GM12865 (cell line): ENCODE data around the gene HSPG2.

Source experiments
- DNase-seq: peaks from one replicate; pipeline ENCODE4 v3.0.0; 2010; ENCODE audit warnings: low read depth
- H3K4me3 ChIP-seq: 2 replicates; pipeline ENCODE4 v1.5.1; 2011; ENCODE audit warnings: mild to moderate bottlenecking, low read depth, low read length, control low read depth
- TF ChIP-seq, protein P1 (sequence below): IDR thresholded peaks from 2 replicates; pipeline ENCODE4 v1.5.1; 2011; ENCODE audit warnings: low read length, control low read depth, low read depth, inconsistent platforms; ENCODE audit not compliant: insufficient read depth; ENCODE audit errors: missing control alignments

HSPG2 gene

DNA sequence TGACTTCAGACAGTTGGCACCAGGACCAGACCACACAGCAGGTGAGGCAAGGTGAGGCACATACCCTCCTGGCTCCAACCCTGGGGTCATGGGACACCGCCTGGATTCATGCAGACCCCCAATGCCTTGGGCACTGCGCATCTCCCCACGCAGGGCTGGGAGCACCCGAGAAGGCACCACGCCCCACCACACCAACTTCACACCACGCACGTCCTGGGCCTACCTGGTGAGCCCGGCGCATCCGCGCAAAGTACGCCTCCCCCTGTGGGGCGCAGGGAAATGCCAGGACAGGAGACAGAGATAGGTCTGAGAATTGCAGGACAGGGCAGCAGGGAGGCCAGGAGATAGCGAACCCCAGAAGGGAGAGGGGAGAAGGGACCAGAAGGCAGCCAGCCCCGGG, 66.5 kb downstream of the HSPG2 start:
- DNase-seq: no peak
- TF ChIP-seq, protein P1, sequence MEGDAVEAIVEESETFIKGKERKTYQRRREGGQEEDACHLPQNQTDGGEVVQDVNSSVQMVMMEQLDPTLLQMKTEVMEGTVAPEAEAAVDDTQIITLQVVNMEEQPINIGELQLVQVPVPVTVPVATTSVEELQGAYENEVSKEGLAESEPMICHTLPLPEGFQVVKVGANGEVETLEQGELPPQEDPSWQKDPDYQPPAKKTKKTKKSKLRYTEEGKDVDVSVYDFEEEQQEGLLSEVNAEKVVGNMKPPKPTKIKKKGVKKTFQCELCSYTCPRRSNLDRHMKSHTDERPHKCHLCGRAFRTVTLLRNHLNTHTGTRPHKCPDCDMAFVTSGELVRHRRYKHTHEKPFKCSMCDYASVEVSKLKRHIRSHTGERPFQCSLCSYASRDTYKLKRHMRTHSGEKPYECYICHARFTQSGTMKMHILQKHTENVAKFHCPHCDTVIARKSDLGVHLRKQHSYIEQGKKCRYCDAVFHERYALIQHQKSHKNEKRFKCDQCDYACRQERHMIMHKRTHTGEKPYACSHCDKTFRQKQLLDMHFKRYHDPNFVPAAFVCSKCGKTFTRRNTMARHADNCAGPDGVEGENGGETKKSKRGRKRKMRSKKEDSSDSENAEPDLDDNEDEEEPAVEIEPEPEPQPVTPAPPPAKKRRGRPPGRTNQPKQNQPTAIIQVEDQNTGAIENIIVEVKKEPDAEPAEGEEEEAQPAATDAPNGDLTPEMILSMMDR: no peak
- no peak overlapping the region for H3K4me3 ChIP-seq

- TF ChIP-seq, protein P1: no peak
- no peak for DNase-seq
- H3K4me3 ChIP-seq: no peak overlapping the region
These were observed 67.4 kb downstream of the HSPG2 start for GRCh38 chr1:21869620-21870121.

DNA sequence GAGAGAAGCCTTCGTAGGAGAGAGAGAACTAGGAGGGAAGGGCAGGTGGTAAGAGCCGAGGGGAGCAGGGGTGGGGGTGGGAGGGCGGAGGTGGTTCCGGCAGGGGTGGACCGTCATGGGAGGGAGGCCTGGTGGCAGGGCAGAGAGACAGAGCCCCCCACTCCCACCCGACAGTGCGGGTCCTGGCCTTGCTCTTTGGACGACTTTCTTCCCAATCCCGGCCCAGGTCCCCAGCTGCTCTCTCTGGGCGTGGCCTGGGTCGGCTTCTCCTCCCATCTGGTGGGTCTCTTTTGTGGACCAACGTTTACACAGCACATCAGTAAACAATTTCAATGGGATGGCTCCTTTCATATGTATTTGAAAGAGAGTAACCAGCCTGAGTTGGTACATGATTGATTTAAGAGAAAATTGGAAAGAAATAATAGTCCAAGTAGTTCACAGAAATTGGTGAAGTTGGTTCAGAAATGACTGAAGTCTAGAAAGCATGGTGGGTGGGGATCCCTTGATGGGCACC, 68.1 kb downstream of the HSPG2 start:
- no peak for DNase-seq
- TF ChIP-seq, protein P1: no peak

GRCh38 chr1:21868482-21868881, 68.6 kb downstream of the HSPG2 start:
- TF ChIP-seq, protein P1: no peak
- no peak for DNase-seq
- no peak overlapping the region for H3K4me3 ChIP-seq

More for the DNA sequence above, 68.1 kb downstream of the HSPG2 start:
- H3K4me3 ChIP-seq: no peak overlapping the region

DNA sequence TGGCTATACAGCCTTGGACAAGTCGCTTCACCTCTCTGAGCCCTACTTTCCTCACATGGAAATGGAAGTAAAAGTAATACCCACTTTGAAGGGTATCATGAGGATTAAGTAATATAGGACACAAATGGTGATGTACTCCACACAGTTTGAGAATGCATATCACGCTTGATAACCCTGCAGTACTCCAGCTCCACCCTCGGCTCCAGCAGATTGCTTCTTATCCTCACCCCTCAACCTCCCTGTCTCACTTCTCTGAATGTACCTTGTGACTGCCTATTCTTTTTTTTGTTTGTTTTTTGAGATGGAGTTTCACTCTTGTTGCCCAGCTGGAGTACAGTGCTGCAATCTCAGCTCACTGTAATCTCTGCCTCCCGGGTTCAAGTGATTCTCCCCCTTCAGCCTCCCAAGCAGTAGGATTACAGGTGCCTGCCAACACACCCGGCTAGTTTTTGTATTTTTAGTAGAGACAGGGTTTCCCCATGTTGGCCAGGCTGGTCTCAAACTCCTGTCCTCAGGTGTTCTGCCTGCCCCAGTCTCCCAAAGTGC, 69.6 kb downstream of the HSPG2 start:
- TF ChIP-seq, protein P1: no peak
- DNase-seq: no peak
- no peak overlapping the region for H3K4me3 ChIP-seq

DNA sequence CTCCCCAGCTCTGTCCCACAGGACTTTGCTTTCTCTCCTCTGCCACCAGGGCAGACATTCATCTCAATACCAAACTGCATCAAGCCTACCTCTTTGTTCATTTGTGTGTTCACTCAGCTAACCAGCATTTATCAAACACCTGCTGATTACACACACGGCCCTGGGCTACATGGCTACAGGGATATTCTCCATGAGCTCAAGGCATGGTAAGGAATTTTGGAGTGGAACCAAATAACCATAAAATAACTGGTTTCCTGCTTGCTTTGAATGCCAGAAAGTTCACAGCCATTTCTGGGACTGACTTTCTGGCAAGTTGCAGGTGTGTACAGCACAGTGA, 70.4 kb downstream of the HSPG2 start:
- no peak overlapping the region for H3K4me3 ChIP-seq
- peak; percentile 23 for DNase-seq

More for the DNA sequence above, 70.4 kb downstream of the HSPG2 start:
- TF ChIP-seq, protein P1: no peak
